NCI-H460 (cell line): ENCODE measurements around the gene TCHHL1. TPM values are rescaled to one million over a fixed set of nuclear protein-coding genes. Genes with fewer than 3 reads are reported as not detected.

Source experiments
- DNase-seq: peaks from one replicate; pipeline ENCODE4 v3.0.0-alpha.2; 2016; ENCODE audit warnings: low read depth; ENCODE audit errors: extremely low read depth
- polyA plus RNA-seq: library from polyadenylated mRNA; depleted of rRNA; stranded (reverse); fragments of >200 nt; gene quantifications from 2 replicates; pipeline ENCODE4 v1.2.3, GENCODE V29; 2014; cell fraction: nucleus; rRNA removed
- total RNA-seq: library from RNA; depleted of rRNA; stranded (reverse); fragments of >200 nt; shearing (Covaris generic); gene quantifications from 2 replicates; pipeline ENCODE4 v1.2.3, GENCODE V29; 2014; rRNA removed

TCHHL1 gene
- total RNA-seq = not detected in 2 replicates
- polyA plus RNA-seq = not detected in 2 replicates

DNA sequence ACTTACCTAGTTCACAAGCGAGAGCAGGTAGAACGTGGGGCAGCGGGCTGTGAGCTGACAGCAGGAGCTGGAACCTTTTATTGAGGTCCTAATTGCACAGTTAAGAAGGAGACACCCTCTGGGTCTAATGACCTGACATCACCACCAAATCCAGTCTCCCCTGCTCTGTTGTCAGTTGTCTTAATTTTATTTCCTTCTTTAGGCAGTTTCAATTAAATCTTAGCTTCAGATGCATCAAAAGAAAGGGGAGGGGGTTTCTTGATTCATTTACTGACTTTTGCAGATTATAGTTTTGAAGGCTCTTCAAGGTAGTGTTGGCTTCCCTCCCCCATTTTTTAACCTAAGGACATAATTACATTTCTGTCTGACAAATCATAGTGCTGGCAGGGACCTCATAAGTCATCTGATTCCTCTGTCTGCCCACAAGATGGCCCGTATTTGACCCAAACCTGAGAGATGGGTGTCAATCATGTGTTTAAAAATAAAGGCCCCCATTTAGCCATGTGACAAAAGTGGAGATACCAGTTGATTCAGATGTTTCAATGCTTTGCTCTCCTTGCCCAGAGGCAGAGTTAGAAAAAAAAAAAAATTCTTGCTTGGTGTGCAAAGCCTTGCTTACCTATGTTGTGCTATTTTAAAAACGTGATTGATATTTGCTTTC lies at the start of gene TCHHL1:
TCHHL1 (minus strand) TSS at position 51 of the 661 bp plus-strand sequence. CDS start 921 bp downstream, outside the sequence.
- DNase-seq = no peak

DNA sequence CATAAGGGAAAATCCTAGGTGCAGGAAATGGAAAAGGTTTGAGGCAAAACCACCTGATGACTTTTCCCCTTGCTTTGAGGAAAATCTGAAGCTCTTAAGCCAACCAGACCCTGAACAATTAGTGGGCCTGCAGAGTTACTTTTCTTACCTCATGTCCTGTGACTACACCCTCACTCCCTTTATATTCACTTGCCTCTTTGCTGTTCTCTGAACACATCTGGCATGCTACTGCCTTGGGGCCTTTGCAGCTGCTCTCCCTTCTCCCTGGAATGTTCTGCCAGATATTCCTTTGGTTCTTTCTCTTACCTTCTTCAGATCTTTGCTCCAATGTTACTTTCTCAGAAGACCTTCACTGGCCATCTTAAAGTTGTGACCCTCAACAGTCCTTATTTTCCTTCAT lies 48.4 kb upstream of the TCHHL1 start:
- no peak for DNase-seq

- DNase-seq = no peak
These were observed 41.3 kb upstream of the TCHHL1 start for GRCh38 chr1:152130186-152130585.

DNA sequence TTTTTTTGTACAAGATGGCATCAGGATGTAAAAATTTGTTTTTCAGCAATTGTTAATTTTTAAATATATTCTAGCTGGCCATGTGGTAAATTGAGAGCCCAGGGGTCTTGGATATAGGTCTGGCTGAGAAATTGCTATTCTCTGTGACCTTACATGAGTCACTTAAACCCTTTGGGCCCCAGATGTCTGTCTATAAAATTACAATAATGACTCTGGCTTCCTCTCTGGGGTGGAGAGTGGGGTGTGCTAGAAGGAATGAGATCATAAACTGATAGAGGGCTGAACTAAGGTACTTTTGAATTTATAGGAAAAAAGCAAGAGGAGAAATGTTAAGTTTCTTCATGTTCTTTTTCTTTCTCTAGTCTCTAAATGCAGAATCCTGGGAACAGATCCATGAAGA lies 38.8 kb upstream of the TCHHL1 start:
- no peak for DNase-seq

DNA sequence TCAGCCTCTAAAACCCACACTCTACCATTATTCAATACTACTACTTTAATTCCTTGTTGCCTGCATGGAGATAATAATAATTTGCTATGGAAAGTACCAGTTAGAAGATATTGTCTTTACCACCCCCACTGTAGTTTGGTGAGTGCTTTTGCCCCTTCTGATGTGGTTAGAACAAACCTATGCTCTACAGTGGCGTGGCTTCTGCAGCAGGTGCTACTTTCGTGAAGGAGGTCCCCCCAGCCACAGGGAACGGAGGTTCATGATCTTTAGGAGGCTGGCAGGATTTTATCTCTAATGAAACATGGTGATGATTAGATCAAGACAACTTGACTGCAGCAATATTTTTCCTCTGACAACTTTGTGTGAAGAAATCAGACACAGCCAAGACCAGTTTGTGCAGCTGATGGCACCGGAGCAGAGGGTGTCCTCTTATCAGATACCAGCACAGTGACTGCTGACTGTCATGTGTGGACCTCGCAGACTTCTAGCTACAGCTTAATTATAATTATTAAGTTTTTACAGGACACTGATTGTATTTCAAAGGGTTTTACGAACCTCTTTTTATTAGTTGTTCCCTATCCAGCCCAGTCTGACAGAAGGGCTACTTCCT lies 37.1 kb upstream of the TCHHL1 start:
- DNase-seq = no peak

GRCh38 chr1:152118915-152119314 lies 30.1 kb upstream of the TCHHL1 start:
- DNase-seq = no peak

DNA sequence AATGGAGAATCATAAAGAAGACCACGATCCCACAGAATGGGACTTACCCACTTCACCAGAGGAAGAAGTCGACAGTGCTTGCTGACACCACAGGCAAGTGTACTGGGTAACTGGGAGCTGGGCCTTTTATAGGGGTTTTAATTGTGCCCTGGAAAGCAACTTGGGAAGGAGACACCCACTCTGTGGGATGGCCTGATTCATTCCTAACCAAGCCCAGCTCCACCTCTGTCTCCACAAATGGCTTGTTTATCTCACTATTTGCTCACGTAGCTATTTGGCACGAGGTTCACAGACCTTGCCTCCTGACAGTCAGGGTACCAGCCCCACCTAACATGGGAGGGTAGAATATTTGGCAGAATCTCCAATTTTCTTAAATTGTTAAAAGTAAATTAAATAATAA lies 26.5 kb upstream of the TCHHL1 start, which contains the start of gene TCHH:
TCHH (minus strand) TSS at position 101 of the 400 bp plus-strand sequence. CDS start 1,364 bp downstream, outside the sequence.
- DNase-seq = no peak

- no peak for DNase-seq
These were observed 24.1 kb upstream of the TCHHL1 start for GRCh38 chr1:152112885-152113432.

DNA sequence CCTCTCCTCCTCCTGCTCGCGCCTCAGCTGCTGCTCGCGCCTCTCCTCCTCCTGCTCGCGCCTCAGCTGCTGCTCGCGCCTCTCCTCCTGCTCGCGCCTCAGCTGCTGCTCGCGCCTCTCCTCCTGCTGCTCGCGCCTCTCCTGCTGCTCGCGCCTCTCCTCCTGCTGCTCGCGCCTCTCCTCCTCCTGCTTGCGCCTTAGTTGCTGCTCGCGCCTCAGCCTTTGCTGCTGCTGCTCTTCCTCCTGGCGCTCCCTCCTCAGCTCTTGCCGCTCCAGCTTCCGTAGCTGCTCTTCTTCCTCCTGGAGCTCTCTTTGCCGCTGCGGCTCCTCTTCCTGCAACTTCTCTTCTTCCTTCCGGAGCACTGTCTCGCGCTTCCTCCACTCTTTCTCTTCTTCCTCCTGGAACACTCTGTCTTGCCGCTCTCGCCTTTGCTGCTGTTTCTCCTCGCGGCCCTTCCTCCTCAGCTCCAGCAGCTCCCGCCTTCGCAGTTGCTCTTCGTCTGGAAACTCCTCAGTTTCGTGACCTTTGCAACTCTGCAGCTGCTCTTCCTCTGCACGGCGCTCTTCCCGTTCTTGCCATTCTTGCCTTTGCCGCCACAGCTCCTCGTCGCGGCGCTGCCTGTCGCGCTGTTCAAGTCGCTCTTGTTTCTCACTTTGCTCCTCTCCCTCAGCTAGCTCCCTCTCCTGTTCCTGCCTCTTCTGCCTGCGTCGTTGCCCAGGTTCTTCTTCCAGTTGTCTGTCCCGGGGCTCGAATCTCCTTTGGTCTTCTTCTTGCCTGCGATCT lies 23.4 kb upstream of the TCHHL1 start:
- DNase-seq = peak; percentile 7

DNA sequence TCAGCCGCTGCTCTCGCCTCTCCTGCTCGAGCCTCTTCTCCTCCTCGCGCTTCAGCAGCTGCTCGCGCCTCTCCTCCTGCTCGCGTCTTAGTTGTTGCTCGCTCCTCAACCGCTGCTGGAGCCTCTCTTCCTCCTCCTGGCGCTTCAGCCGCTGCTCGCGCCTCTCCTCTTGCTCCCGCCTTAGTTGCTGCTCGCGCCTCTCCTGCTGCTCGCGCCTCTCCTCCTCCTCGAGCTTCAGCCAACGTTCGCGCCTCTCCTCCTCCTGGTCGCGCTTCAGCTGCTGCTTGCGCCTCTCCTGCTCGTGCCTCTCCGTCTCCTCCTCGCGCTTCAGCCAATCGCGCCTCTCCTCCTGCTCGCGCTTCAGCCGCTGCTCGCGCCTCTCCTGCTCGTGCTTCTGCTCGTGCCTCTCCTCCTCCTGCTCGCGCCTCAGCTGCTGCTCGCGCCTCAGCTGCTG lies 22.7 kb upstream of the TCHHL1 start:
- peak; percentile 15 for DNase-seq

- DNase-seq = peak; percentile 33
These were observed 22.1 kb upstream of the TCHHL1 start for GRCh38 chr1:152110860-152111514.

DNA sequence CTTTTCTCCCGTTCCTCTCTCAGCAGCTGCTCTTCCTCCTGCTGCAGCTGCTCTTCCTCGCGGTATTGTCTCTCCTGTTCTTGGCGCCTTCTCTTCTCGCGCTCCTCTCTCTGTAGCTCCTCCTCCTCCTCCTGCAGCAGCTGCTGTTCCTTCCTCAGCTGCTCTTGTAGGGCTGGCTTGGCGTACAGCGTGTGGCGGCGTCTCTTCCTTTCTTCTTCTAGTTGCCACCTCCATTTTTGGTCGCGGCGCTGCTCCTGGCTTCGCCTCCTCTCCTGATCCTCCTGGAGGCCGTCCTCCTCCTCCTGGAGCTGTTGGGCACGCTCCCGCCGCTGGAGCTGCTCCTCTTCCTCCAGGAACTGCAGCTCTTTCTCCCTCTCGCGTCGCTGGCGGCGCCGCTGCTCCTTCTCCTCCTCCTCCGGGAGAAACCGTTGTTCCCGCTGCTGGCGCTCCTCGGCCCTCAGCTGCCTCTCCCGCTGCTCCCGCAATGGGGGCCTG lies 21.5 kb upstream of the TCHHL1 start:
- DNase-seq = peak; percentile 45

- DNase-seq = no peak
These were observed 21.1 kb upstream of the TCHHL1 start for GRCh38 chr1:152109998-152110294.

DNA sequence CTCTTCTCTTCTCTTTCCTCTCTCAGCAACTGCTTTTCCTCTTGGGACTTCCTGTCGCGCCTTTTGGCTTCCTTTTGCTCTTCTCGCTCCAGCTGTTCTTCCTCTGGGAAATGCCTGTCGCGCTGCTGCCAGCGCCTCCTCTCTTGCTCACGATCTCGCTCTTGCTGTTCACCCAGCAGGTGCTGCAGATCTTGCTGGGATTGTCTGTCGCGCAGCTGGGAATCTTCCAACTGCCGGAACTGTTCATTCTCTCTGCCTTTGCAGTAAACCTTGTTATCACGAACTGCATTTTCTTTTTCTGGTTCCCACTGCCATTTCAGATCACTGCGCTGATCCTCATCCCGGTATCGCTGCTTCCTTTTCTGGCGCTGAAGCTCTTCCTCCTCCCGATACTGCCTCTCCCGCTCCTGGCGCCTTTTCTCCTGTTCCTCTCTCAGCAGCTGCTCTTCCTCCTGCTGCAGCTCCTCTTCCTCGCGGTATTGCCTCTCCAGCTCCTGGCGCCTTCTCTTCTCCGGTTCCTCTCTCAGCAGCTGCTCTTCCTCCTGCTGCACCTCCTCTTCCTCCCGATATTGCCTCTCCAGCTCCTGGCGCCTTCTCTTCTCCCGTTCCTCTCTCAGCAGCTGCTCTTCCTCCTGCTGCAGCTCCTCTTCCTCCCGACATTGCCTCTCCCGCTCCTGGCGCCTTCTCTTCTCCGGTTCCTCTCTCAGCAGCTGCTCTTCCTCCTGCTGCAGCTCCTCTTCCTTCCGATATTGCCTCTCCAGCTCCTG lies 20.6 kb upstream of the TCHHL1 start:
- no peak for DNase-seq

- no peak for DNase-seq
These were observed 20.0 kb upstream of the TCHHL1 start for GRCh38 chr1:152108882-152109222.

DNA sequence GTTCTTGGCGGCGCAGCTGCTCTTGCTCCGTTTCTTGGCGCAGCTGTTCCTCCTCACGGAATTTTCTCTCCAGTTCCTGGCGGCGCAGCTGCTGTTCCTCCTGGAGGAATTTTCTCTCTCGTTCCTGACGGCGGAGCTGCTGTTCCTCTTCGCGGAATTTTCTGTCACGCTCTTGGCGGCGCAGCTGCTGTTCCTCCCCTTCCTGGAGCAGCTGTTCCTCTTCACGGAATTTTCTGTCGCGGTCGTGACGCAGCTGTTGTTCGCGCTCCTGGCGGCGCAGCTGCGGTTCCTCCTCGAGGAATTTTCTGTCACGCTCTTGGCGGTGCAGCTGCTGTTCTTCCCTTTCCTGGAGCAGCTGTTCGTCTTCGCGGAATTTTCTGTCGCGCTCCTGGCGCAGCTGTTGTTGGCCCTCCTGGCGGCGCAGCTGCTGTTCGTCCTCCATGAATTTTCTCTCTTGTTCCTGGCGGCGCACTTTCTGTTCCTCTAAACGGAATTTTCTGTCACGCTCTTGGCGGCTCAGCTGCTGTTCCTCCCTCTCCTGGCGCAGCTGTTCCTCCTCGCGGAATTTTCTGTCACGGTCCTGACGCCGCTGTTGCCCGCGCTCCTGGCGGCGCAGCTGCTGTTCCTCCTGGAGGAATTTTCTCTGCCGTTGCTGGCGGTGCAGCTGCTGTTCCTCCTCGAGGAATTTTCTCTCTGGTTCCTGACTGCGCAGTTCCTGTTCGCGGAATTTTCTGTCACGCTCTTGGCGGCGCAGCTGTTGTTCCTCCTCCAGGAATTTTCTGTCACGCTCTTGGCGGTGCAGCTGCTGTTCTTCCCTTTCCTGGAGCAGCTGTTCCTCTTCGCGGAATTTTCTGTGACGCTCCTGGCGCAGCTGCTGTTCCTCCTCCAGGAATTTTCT lies 19.4 kb upstream of the TCHHL1 start:
- no peak for DNase-seq

GRCh38 chr1:152107031-152107983 lies 18.4 kb upstream of the TCHHL1 start:
- no peak for DNase-seq

GRCh38 chr1:152104854-152105253 lies 16.0 kb upstream of the TCHHL1 start:
- no peak for DNase-seq
